ENCODE data around the gene OAS2.

DNA sequence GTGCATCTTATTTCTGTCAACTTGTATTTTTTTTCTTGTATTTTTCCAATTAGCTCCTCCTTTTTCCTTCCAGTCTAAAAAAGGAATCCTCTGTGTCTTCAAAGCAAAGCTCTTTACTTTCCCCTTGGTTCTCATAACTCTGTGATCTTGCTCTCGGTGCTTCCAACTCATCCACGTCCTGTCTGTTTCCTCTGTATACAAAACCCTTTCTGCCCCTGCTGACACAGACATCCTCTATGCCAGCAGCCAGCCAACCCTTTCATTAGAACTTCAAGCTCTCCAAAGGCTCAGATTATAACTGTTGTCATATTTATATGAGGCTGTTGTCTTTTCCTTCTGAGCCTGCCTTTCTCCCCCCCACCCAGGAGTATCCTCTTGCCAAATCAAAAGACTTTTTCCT is 32.4 kb downstream of the OAS2 start:
- TF ChIP-seq EZH2 (IDR thresholded peaks at IDR 0.05; ENCODE audit: insufficient read depth, poor library complexity, severe bottlenecking), result no peak
- no peak for TF ChIP-seq EZH2phosphoT487 (IDR thresholded peaks at IDR 0.05; ENCODE audit: insufficient read depth, low read depth)
